GM19351 (cell line): ENCODE results near the gene C1orf115.
"Not testable (repeated sequence)": the region's sequence is repeated elsewhere in the genome, so short reads cannot be mapped to it uniquely, and the experiment has no call there.

Experiments used
- ATAC-seq: cut with Tn5 transposase; IDR thresholded peaks from one replicate; pipeline ENCODE4 v1.9.1; 2021; ENCODE audit warnings: mild to moderate bottlenecking, moderate library complexity; ENCODE audit not compliant: unreplicated experiment

The C1orf115 gene

GRCh38 chr1:220692436-220693228, 2.5 kb downstream of the C1orf115 start:
- no peak for ATAC-seq

GRCh38 chr1:220694866-220695382, 4.8 kb downstream of the C1orf115 start:
- no peak for ATAC-seq

GRCh38 chr1:220695426-220695825, 5.3 kb downstream of the C1orf115 start:
- ATAC-seq: no peak

- ATAC-seq: no peak
These were observed 6.2 kb downstream of the C1orf115 start for GRCh38 chr1:220696226-220696862.

GRCh38 chr1:220696863-220697231, 6.7 kb downstream of the C1orf115 start:
- no peak for ATAC-seq

GRCh38 chr1:220697326-220697725, 7.2 kb downstream of the C1orf115 start:
- no peak for ATAC-seq

- no peak for ATAC-seq
These were observed 8.4 kb downstream of the C1orf115 start for GRCh38 chr1:220698607-220699016.

GRCh38 chr1:220699044-220699443, 8.9 kb downstream of the C1orf115 start:
- ATAC-seq: no peak

- no peak for ATAC-seq
These were observed 10.5 kb downstream of the C1orf115 start for GRCh38 chr1:220700556-220701179.

GRCh38 chr1:220701974-220702373, 11.8 kb downstream of the C1orf115 start:
- ATAC-seq: peak; percentile 78

- no peak for ATAC-seq
These were observed 12.6 kb downstream of the C1orf115 start for GRCh38 chr1:220702733-220703270.

- no peak for ATAC-seq
These were observed 13.1 kb downstream of the C1orf115 start for GRCh38 chr1:220703305-220703704.

- ATAC-seq: no peak
These were observed 15.6 kb downstream of the C1orf115 start for GRCh38 chr1:220705782-220706181.

- ATAC-seq: no peak
These were observed 16.3 kb downstream of the C1orf115 start for GRCh38 chr1:220706480-220706879.

- no peak for ATAC-seq
These were observed 17.0 kb downstream of the C1orf115 start for GRCh38 chr1:220707160-220707559.

GRCh38 chr1:220708244-220708643, 18.1 kb downstream of the C1orf115 start:
- ATAC-seq: no peak

GRCh38 chr1:220708936-220709801, 19.0 kb downstream of the C1orf115 start:
- no peak for ATAC-seq

GRCh38 chr1:220710333-220710732, 20.2 kb downstream of the C1orf115 start:
- no peak for ATAC-seq

GRCh38 chr1:220711056-220711809, 21.1 kb downstream of the C1orf115 start:
- peak; percentile 93 for ATAC-seq

- not testable (repeated sequence) for ATAC-seq
These were observed 25.8 kb downstream of the C1orf115 start for GRCh38 chr1:220715986-220716385.
